Upper lobe of left lung (tissue), 6 donors: ENCODE results near the gene FKBP8. TPM values are rescaled to one million over a fixed set of nuclear protein-coding genes. Genes with fewer than 3 reads are reported as not detected.
A peak's percentile ranks its signal among the peaks of the same experiment; 100 is the strongest.
"Not testable (repeated sequence)": the region's sequence is repeated elsewhere in the genome, so short reads cannot be mapped to it uniquely, and the experiment has no call there.

Source experiments
- ATAC-seq, 2 donors: fragments of 200-7000 bp; cut with Tn5 transposase; one replicate each; pipeline ENCODE4 v1.9.1; 2022; ENCODE audit warnings: mild to moderate bottlenecking in 2 of 2, moderate library complexity in 2 of 2; ENCODE audit not compliant: low FRiP score in 2 of 2
- DNase-seq, 2 donors: peaks; one replicate each; pipeline ENCODE4 v3.0.0-alpha.2; 2019 to 2020
- H3K27ac ChIP-seq, 4 donors: fragments of 200-600 bp; sonication (generic); one replicate each; pipeline ENCODE4 v1.5.1; 2016 to 2019
- H3K27me3 ChIP-seq, 4 donors: fragments of 200-600 bp; sonication (generic); one replicate each; pipeline ENCODE4 v1.5.1; 2017 to 2019
- H3K36me3 ChIP-seq, 4 donors: fragments of 200-600 bp; sonication (generic); one replicate each; pipeline ENCODE4 v1.5.1; 2016 to 2019
- H3K4me1 ChIP-seq, 4 donors: fragments of 200-600 bp; sonication (generic); one replicate each; pipeline ENCODE4 v1.5.1; 2018 to 2019
- H3K4me3 ChIP-seq, 4 donors: fragments of 200-600 bp; sonication (generic); one replicate each; pipeline ENCODE4 v1.5.1; 2017 to 2019; ENCODE audit warnings: mild to moderate bottlenecking in 2 of 4, moderate library complexity in 1 of 4
- H3K9me3 ChIP-seq, 4 donors: fragments of 200-600 bp; sonication (generic); one replicate each; pipeline ENCODE4 v1.5.1; 2018 to 2019
- CTCF ChIP-seq, 6 experiments: fragments of 450-650 bp in 4 of 6; fragments of 200-600 bp in 2 of 6; sonication (generic) in 2 of 6; IDR thresholded peaks; one replicate each; pipeline ENCODE4 v1.5.1; 2016 to 2019; ENCODE audit warnings: antibody characterized with exemption in 6 of 6
- EP300 ChIP-seq, 4 donors: sonication (generic); formaldehyde crosslinking; IDR thresholded peaks; one replicate each; pipeline ENCODE4 v1.5.1; 2017; ENCODE audit warnings: antibody characterized with exemption in 4 of 4, control low read depth in 2 of 4
- POLR2A ChIP-seq, 4 donors: fragments of 450-650 bp; IDR thresholded peaks; one replicate each; pipeline ENCODE4 v1.5.1; 2016 to 2017; ENCODE audit warnings: antibody characterized with exemption in 4 of 4, mild to moderate bottlenecking in 2 of 4
- POLR2AphosphoS5 ChIP-seq, 2 donors: sonication (generic); formaldehyde crosslinking; IDR thresholded peaks; one replicate each; pipeline ENCODE4 v1.5.1; 2017; ENCODE audit warnings: antibody characterized with exemption in 2 of 2
- WGBS, 2 donors: methylation state at CpG; one replicate each; pipeline ENCODE4 v1.1.5; 2017 to 2018; 5-methylcytosine and 5-hydroxymethylcytosine counted together
- total RNA-seq, 6 donors: library from RNA; depleted of rRNA in 4 of 6; stranded (reverse); fragments of >200 nt in 4 of 6; gene quantifications; one replicate each; pipeline versions ENCODE4 v1.1.0 to v1.2.1, GENCODE V29; 2016 to 2021
- donor health status: DM: no; HTN: no; CAD: no; lungs with moderate emphysema.
- donor health status: DM: no; HTN: yes; CAD: no; lungs with severe emphysema.

The FKBP8 gene
- total RNA-seq: 100 to 1,000 TPM; 242 to 450 (median 284) TPM

- TF ChIP-seq CTCF (IDR thresholded peaks at IDR 0.05) (no peak), POLR2AphosphoS5 (IDR thresholded peaks at IDR 0.05) (peak; percentile 8 to 55), EP300 (IDR thresholded peaks at IDR 0.05) (no peak), POLR2A (IDR thresholded peaks at IDR 0.05) (peak in 1 of 4 donors; percentile 7)
- Histone ChIP-seq H3K36me3 (peaks cover 7 to 34% (median 13%) of the 10 kb centered on the region in 4 donors), H3K27me3 (no peaks in the 10 kb centered on the region), H3K4me1 (peaks cover 13 to 28% (median 17%) of the 10 kb centered on the region in 4 donors), H3K27ac (peak within 1 kb of the TSS; percentile 90 to 97 (median 94)), H3K9me3 (no peaks in the 10 kb centered on the region), H3K4me3 (peak within 1 kb of the TSS; percentile 83 to 96 (median 91))
- DNase-seq (peak; percentile 94 to 99), ATAC-seq (peak; percentile 95 to 99)
- 6% methylated on average over 3 of the region's 86 CpGs; no CpG with 5 or more reads in 1 of the 2 donors for WGBS, 2 donors
These were observed at the start of gene FKBP8 for GRCh38 chr19:18542941-18543813. Gene FKBP8 (minus strand): TSS chr19:18543573. CDS start chr19:18541970, 1,603 bp downstream.

DNA sequence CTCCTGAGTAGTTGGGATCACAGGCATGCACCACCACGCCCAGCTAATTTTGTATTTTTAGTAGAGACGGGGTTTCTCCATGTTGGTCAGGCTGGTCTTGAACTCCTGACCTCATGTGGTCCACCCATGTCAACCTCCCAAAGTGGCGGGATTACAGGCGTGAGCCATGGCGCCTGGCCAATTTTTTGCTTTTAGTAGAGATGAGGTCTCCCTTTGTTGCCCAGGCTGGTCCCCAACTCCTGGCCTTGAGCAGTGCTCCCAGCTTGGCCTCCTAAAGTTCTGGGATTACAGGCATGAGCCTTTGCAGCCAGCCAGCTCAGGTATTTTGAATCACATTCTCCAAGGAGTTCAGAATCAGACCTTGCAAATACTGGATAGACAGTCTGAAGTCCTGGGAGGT is 49.4 kb upstream of the FKBP8 start:
- H3K27ac ChIP-seq, H3K9me3 ChIP-seq, ATAC-seq, DNase-seq, H3K27me3 ChIP-seq, H3K4me3 ChIP-seq: not testable (repeated sequence)
- Histone ChIP-seq H3K4me1 (peaks cover 34 to 53% (median 37%) of the 10 kb centered on the region in 4 donors), H3K36me3 (peaks cover 0 to 15% (median 9%) of the 10 kb centered on the region in 4 donors)
- 82 to 91% methylated on average over 5 of the region's 5 CpGs for WGBS, 2 donors

GRCh38 chr19:18591735-18592385 is 48.5 kb upstream of the FKBP8 start:
- 90 to 96% methylated on average over 16 to 21 of the region's 22 CpGs for WGBS, 2 donors
- H3K27me3 ChIP-seq: no peaks in the 10 kb centered on the region

DNA sequence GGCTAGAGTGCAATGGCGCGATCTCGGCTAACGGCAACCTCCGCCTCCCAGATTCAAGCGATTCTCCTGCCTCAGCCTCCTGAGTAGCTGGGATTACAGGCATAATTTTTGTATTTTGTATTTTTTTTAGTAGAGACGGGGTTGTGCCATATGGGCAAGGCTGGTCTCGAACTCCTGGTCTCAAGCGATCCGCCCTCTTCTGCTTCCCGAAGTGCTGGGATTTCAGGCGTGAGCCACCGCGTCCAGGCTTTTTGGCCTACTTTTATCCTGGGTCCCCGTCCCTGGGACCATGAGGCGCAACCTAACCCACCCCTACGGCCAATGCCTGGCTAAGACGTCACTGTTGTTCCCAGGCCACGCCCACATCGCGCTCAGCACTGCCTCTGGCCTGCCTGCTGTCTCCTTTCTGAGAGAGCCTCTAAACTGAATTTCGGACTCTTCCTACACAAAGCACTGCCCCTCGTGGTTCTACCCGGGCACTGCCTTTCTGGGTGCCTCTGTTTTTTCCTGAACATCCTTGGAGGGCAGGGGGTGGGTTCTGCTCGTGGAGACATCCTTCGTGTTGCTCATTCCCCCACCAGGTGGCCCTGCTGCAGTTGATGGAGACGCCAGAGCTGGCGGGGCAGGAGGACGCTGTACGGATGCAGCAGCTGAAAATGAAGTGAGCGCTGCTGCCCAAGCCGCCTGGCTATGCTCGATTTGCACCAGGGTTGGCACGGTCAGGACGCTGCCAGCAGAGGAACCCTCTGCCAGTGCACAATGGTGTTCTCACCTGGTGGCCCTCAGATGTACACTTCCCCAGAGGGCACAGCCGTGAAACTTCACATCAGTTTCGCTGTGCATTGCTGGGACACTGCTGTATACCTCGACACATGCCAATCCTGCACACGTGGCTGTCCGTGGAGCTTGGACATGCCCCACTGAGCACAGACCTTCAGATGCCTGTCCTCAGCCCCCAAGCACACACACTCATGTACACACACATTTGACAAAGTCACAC is 47.2 kb upstream of the FKBP8 start:
- Histone ChIP-seq H3K4me1 (peaks cover 35 to 45% (median 38%) of the 10 kb centered on the region in 4 donors), H3K9me3 (no peaks in the 10 kb centered on the region), H3K27ac (peak overlapping the region in 1 of 4 donors; percentile 87), H3K36me3 (peaks cover 0 to 15% (median 9%) of the 10 kb centered on the region in 4 donors), H3K4me3 (no peak overlapping the region), H3K27me3 (no peaks in the 10 kb centered on the region)
- WGBS, 2 donors: 77 to 82% methylated on average over 29 to 31 of the region's 40 CpGs
- no peak for ATAC-seq
- no peak for TF ChIP-seq CTCF (IDR thresholded peaks at IDR 0.05)
- TF ChIP-seq POLR2A (IDR thresholded peaks at IDR 0.05): no peak
- TF ChIP-seq POLR2AphosphoS5 (IDR thresholded peaks at IDR 0.05): no peak
- TF ChIP-seq EP300 (IDR thresholded peaks at IDR 0.05): no peak
- DNase-seq: peak in 1 of 2 donors; percentile 46

More at GRCh38 chr19:18591735-18592385, 48.5 kb upstream of the FKBP8 start:
- H3K27ac ChIP-seq: no peak overlapping the region
- TF ChIP-seq POLR2AphosphoS5 (IDR thresholded peaks at IDR 0.05) (no peak), POLR2A (IDR thresholded peaks at IDR 0.05) (no peak), CTCF (IDR thresholded peaks at IDR 0.05) (no peak), EP300 (IDR thresholded peaks at IDR 0.05) (no peak)
- H3K9me3 ChIP-seq: no peaks in the 10 kb centered on the region
- H3K4me3 ChIP-seq: no peak overlapping the region
- H3K4me1 ChIP-seq: peaks cover 35 to 50% (median 38%) of the 10 kb centered on the region in 4 donors
- ATAC-seq (no peak), DNase-seq (peak in 1 of 2 donors; percentile 67)
- peaks cover 0 to 15% (median 9%) of the 10 kb centered on the region in 4 donors for H3K36me3 ChIP-seq
